ENCODE data around the gene TPRKB.
"Not testable (repeated sequence)": the region's sequence is repeated elsewhere in the genome, so short reads cannot be mapped to it uniquely, and the experiment has no call there.

- TF ChIP-seq CTCF, POLR2AphosphoS5, POLR2A (IDR thresholded peaks at IDR 0.05): not testable (repeated sequence)
Observed at GRCh38 chr2:73702852-73703493, 34.2 kb downstream of the TPRKB start.

Measured in gastroesophageal sphincter (tissue), 3 donors.